GM10266 (cell line): ENCODE data around the gene TFPI.
"Not testable (repeated sequence)": the region's sequence is repeated elsewhere in the genome, so short reads cannot be mapped to it uniquely, and the experiment has no call there.

Source experiments
- DNase-seq: peaks from one replicate; pipeline ENCODE4 v3.0.0; 2012; ENCODE audit errors: extremely low spot score
- TF ChIP-seq, protein P1 (sequence below): IDR thresholded peaks from 2 replicates; pipeline ENCODE4 v1.5.1; 2012; ENCODE audit warnings: mild to moderate bottlenecking, low read depth; ENCODE audit not compliant: control insufficient read depth, insufficient read depth; ENCODE audit errors: missing control alignments

TFPI gene

DNA sequence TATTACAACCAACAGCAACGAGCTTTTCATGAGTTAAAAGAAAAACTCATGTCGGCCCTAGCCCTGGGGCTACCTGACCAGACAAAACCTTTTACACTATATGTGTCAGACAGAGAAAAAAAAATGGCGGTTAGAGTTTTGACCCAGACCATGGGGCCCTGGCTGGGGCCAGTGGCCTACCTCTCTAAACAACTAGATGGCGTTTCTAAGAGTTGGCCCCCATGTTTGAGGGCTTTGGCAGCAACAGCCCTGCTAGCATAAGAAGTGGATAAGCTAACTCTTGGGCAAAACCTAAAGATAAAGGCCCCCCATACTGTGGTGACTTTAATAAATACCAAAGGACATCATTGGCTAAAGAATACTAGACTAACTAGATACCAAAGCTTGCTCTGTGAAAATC is 39.3 kb downstream of the TFPI start:
- TF ChIP-seq, protein P1, sequence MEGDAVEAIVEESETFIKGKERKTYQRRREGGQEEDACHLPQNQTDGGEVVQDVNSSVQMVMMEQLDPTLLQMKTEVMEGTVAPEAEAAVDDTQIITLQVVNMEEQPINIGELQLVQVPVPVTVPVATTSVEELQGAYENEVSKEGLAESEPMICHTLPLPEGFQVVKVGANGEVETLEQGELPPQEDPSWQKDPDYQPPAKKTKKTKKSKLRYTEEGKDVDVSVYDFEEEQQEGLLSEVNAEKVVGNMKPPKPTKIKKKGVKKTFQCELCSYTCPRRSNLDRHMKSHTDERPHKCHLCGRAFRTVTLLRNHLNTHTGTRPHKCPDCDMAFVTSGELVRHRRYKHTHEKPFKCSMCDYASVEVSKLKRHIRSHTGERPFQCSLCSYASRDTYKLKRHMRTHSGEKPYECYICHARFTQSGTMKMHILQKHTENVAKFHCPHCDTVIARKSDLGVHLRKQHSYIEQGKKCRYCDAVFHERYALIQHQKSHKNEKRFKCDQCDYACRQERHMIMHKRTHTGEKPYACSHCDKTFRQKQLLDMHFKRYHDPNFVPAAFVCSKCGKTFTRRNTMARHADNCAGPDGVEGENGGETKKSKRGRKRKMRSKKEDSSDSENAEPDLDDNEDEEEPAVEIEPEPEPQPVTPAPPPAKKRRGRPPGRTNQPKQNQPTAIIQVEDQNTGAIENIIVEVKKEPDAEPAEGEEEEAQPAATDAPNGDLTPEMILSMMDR = no peak
- no peak for DNase-seq

- DNase-seq = not testable (repeated sequence)
Observed at GRCh38 chr2:187514235-187514829, 39.9 kb downstream of the TFPI start.

DNA sequence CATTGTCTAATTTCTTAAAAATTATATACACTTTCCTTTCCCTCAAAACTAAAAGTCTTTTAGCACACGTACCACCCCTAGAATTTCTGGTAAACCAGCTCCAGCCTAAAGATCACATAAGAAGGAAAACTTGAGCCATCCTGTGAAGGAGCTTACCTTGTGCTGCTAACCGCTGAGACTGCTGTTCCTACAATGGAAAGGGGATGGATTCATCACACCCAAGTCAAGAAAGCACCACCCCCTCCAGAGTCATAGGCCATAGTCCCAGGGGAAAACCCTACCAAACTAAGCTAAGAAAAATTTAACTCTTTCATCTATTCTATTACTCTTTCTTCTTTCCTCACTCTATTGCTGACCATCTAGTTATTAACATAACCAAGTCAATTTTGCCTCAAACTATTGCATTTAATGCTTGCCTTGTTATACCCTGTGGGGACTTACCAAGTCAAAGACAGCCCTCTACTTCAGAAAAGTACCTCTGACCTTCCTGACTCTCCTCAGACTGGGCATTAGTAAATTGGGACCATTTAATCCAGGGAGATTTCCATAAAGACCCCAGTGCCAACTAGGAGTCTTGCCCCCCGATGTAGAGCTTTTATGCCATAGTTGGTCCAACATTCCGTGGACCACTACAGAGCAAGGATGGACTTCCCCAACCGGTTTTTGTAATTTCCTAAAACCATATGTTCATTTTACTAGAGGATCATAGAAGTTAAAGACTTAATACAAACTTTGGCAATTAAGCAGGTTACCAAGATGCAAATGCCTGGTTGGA is 40.6 kb downstream of the TFPI start:
- DNase-seq = not testable (repeated sequence)

- TF ChIP-seq, protein P1 = no peak
- DNase-seq = no peak
Observed at GRCh38 chr2:187511356-187512315, 42.6 kb downstream of the TFPI start.

DNA sequence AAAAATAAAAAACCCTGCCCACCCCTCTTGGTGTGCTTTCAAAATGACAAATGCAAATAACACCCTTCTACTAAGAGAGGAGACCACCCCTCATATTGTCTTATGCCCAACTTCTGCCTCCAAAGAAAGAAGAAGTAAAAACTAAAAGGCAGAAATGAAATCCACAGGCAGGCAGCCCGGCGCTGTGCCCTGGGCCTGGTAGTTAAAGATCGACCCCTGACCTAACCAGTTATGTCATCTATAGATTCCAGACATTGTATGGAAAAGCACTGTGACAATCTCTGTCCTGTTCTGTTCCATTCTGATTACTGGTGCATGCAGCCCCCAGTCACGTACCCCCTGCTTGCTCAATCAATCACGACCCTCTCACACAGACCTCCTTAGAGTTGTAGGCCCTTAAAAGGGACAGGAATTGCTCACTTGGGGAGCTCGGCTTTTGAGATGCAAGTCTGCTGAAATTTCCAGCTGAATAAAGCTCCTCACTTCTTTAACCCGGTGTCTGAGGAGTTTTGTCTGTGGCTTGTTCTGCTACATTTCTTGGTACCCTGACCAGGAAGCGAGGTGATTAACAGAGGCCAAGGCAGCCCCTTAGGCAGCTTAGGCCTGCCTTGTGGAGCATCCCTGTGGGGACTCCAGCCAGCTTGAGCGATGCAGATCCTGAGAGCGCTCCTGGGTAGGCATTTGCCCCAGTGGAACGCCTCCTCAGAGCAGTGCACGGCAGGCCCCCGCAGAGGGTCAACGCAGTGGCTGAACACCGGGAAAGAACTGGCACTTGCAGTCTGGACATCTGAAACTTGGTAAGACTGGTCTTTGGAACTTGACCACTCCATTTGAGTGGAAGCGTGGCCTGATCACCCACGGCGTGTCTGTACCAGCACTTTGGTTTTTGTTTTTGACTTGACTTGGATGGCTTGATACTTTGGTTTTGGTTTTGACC is 43.5 kb downstream of the TFPI start:
- not testable (repeated sequence) for DNase-seq

DNA sequence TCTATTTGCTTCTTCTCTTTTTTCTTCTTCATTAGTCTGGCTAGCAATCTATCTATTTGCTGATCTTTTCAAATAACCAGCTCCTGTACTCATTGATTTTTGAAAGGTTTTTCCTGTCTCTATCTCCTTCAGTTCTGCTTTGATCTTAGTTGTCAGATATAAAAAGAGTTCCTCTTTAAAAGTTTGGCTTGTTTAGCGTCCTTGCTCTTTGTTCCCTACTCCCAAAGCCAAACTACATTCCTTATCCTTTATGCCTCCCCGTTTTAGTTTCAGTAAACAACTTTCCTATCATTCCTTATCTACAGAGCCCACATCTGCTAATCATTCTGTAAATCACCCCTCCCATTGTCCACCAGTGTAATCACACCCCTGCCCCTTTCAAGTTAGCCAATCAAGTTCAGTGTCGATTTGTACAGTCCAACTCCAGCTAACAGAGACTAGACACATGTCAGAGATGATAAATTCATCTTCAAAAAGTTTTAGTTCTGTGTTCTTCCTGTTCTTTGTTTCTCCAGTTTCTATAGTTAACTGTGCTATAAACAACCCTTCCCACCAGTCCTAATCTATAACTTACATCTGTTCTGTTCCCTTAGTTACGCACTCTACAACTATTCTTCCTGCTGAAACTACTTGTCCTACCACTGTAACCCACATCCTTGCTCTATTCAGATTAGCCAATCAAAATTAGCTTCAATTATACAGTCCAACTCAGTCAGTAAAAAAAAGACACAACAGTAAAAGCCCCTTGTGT is 44.4 kb downstream of the TFPI start:
- TF ChIP-seq, protein P1 = no peak
- DNase-seq = no peak

DNA sequence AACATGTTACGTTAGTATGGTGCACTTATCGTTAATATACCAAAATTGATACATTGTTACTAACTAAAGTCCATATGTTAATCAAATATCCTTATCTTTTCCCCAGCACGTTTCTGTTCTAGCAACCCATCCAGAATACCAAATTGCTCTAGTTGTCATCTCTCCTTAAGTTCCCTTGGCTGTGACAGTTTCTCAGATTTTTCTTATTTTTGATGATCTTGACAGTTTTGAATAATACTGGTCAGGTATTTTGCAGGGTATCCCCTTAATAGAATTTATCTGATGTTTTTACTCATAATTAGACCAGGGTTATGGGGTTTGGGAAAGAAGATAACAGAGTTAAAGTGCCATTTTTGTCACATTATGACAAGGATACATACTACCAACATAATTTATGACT is 47.8 kb downstream of the TFPI start:
- TF ChIP-seq, protein P1 = no peak

More for the DNA sequence above, 47.8 kb downstream of the TFPI start:
- no peak for DNase-seq
